ENCODE results near the gene RPL6. TPM values are rescaled to one million over a fixed set of nuclear protein-coding genes. Genes with fewer than 3 reads are reported as not detected.

RPL6 gene
- total and polyA plus RNA-seq, 2 experiments from 2014 or later, result 320 to 2,038 TPM

- Histone ChIP-seq H3K27me3 (no peaks in the 10 kb centered on the region), H3K27ac (peak overlapping the region; percentile 58), H3K9me3 (ENCODE audit: low read depth) (no peaks in the 10 kb centered on the region), H3K4me3 (no peak overlapping the region), H3K4me1 (ENCODE audit: low read depth) (no peaks in the 10 kb centered on the region), H3K36me3 (no peaks in the 10 kb centered on the region)
- DNase-seq (ENCODE audit: low read depth in 1 of 2, low spot score in 1 of 2), result no peak
- TF ChIP-seq CTCF (IDR thresholded peaks at IDR 0.05; ENCODE audit: low read depth, low read length), result no peak
Observed at GRCh38 chr12:112424126-112424525, 14.7 kb upstream of the RPL6 start.

GRCh38 chr12:112422531-112422930 is 13.1 kb upstream of the RPL6 start:
- no peaks in the 10 kb centered on the region for H3K36me3 ChIP-seq
- H3K27me3 ChIP-seq, result no peaks in the 10 kb centered on the region
- peak in 1 of 2 donors; percentile 38 for DNase-seq (ENCODE audit: low read depth in 1 of 2, low spot score in 1 of 2)
- H3K27ac ChIP-seq, result no peak overlapping the region
- H3K4me3 ChIP-seq, result no peak overlapping the region
- no peaks in the 10 kb centered on the region for H3K9me3 ChIP-seq (ENCODE audit: low read depth)
- H3K4me1 ChIP-seq (ENCODE audit: low read depth), result no peaks in the 10 kb centered on the region
- TF ChIP-seq CTCF (IDR thresholded peaks at IDR 0.05; ENCODE audit: low read depth, low read length), result no peak

GRCh38 chr12:112421363-112421762 is 12.0 kb upstream of the RPL6 start:
- TF ChIP-seq CTCF (IDR thresholded peaks at IDR 0.05; ENCODE audit: low read depth, low read length), result no peak

GRCh38 chr12:112420740-112421139 is 11.3 kb upstream of the RPL6 start:
- no peak overlapping the region for H3K27ac ChIP-seq
- no peaks in the 10 kb centered on the region for H3K36me3 ChIP-seq
- TF ChIP-seq CTCF (IDR thresholded peaks at IDR 0.05; ENCODE audit: low read depth, low read length), result no peak
- H3K4me3 ChIP-seq, result no peak overlapping the region
- H3K9me3 ChIP-seq (ENCODE audit: low read depth), result no peaks in the 10 kb centered on the region
- H3K27me3 ChIP-seq, result no peaks in the 10 kb centered on the region
- H3K4me1 ChIP-seq (ENCODE audit: low read depth), result no peaks in the 10 kb centered on the region
- no peak for DNase-seq (ENCODE audit: low read depth in 1 of 2, low spot score in 1 of 2)

More at GRCh38 chr12:112421363-112421762, 12.0 kb upstream of the RPL6 start:
- Histone ChIP-seq H3K36me3 (no peaks in the 10 kb centered on the region), H3K4me1 (ENCODE audit: low read depth) (no peaks in the 10 kb centered on the region), H3K27me3 (no peaks in the 10 kb centered on the region), H3K4me3 (no peak overlapping the region), H3K27ac (no peak overlapping the region), H3K9me3 (ENCODE audit: low read depth) (no peaks in the 10 kb centered on the region)
- DNase-seq (ENCODE audit: low read depth in 1 of 2, low spot score in 1 of 2), result no peak

GRCh38 chr12:112419297-112420133 is 10.1 kb upstream of the RPL6 start:
- H3K9me3 ChIP-seq (ENCODE audit: low read depth), result no peaks in the 10 kb centered on the region
- no peaks in the 10 kb centered on the region for H3K4me1 ChIP-seq (ENCODE audit: low read depth)
- DNase-seq (ENCODE audit: low read depth in 1 of 2, low spot score in 1 of 2), result peak; percentile 79 to 88
- peak overlapping the region; percentile 53 for H3K4me3 ChIP-seq
- H3K36me3 ChIP-seq, result no peaks in the 10 kb centered on the region
- no peak for TF ChIP-seq CTCF (IDR thresholded peaks at IDR 0.05; ENCODE audit: low read depth, low read length)
- H3K27ac ChIP-seq, result peak overlapping the region; percentile 98
- no peaks in the 10 kb centered on the region for H3K27me3 ChIP-seq

All from cardiac muscle cell (in vitro differentiated cells and primary cell).